ENCODE results near the gene ITGAV.

DNA sequence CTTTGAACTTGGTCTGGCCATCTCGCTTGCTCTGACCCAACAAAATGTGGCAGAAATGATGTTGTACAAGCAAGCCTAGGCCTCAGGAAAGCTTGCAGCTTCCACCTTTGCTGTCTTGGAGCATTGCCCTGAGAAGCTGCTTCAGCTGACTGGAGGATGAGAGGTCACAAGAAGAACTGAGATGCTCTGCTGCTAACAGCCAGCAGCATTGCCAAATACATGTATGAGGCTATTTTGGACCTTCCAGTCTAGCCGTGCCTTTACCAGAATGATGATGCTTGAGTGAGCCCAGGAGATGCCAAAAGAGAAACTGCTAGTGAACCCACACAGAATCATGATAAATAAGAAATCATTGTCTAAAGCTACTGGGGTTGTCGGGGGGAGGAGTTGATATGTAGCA, 13.2 kb upstream of the ITGAV start:
- TF ChIP-seq, protein P1, sequence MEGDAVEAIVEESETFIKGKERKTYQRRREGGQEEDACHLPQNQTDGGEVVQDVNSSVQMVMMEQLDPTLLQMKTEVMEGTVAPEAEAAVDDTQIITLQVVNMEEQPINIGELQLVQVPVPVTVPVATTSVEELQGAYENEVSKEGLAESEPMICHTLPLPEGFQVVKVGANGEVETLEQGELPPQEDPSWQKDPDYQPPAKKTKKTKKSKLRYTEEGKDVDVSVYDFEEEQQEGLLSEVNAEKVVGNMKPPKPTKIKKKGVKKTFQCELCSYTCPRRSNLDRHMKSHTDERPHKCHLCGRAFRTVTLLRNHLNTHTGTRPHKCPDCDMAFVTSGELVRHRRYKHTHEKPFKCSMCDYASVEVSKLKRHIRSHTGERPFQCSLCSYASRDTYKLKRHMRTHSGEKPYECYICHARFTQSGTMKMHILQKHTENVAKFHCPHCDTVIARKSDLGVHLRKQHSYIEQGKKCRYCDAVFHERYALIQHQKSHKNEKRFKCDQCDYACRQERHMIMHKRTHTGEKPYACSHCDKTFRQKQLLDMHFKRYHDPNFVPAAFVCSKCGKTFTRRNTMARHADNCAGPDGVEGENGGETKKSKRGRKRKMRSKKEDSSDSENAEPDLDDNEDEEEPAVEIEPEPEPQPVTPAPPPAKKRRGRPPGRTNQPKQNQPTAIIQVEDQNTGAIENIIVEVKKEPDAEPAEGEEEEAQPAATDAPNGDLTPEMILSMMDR (IDR thresholded peaks at IDR 0.05) = no peak
- no peak for TF ChIP-seq POLR2AphosphoS5 (IDR thresholded peaks at IDR 0.05)
- TF ChIP-seq POLR2A (IDR thresholded peaks at IDR 0.05) = no peak
